B cell (primary cell): ENCODE results near the gene CES4A.

Experiments used
- EZH2 ChIP-seq: IDR thresholded peaks from 2 replicates; pipeline ENCODE4 v1.6.1; 2012; ENCODE audit warnings: borderline replicate concordance, low read depth, mild to moderate bottlenecking, moderate library complexity, low read length; ENCODE audit not compliant: insufficient read depth, poor library complexity, severe bottlenecking
- TF ChIP-seq, protein P1 (sequence below): fragments of 200-600 bp; IDR thresholded peaks from one replicate; pipeline ENCODE4 v1.8.0; 2022; ENCODE audit warnings: antibody characterized with exemption, mild to moderate bottlenecking

DNA sequence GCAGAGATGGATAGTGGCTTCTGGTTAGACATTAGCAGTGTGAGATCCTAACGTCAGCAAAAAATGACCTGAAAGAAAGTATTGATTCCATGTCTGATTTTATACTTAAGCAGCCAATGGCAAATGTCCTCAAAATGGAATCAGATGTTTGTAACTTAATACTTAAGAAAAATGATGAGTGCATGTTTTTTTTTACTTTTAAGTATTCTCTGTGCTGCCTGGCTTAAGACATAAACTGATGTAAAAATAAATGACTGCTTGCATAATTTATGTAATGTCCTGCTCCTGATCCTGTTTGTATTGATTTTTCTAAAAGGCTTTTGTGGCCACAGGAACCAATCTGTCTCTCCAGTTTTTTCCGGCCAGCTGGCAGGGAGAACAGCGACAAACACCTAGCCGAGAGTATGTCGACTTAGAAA, 47.9 kb downstream of the CES4A start:
- TF ChIP-seq, protein P1, sequence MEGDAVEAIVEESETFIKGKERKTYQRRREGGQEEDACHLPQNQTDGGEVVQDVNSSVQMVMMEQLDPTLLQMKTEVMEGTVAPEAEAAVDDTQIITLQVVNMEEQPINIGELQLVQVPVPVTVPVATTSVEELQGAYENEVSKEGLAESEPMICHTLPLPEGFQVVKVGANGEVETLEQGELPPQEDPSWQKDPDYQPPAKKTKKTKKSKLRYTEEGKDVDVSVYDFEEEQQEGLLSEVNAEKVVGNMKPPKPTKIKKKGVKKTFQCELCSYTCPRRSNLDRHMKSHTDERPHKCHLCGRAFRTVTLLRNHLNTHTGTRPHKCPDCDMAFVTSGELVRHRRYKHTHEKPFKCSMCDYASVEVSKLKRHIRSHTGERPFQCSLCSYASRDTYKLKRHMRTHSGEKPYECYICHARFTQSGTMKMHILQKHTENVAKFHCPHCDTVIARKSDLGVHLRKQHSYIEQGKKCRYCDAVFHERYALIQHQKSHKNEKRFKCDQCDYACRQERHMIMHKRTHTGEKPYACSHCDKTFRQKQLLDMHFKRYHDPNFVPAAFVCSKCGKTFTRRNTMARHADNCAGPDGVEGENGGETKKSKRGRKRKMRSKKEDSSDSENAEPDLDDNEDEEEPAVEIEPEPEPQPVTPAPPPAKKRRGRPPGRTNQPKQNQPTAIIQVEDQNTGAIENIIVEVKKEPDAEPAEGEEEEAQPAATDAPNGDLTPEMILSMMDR: no peak
- TF ChIP-seq EZH2: no peak
